LNCaP clone FGC (cell line): Measurements from ENCODE around the gene WASHC3.
"Not testable (repeated sequence)": the region's sequence is repeated elsewhere in the genome, so short reads cannot be mapped to it uniquely, and the experiment has no call there.

Experiments used
- DNase-seq: peaks from one replicate; pipeline ENCODE4 v3.0.0-alpha.2; 2011; ENCODE audit warnings: low read depth
- H3K4me3 ChIP-seq: 2 replicates; pipeline ENCODE4 v1.5.1; 2011; ENCODE audit warnings: mild to moderate bottlenecking, low read depth, low read length, control low read depth
- CTCF ChIP-seq: IDR thresholded peaks from 2 replicates; pipeline ENCODE4 v1.5.1; 2012; ENCODE audit warnings: mild to moderate bottlenecking; ENCODE audit not compliant: control insufficient read depth, insufficient read depth; ENCODE audit errors: extremely low read depth

Gene WASHC3

GRCh38 chr12:102061560-102062418 is at the start of gene WASHC3:
Gene WASHC3, minus strand, starts transcription at chr12:102061991. Its CDS starts 29 bp downstream, at chr12:102061962.
- H3K4me3 ChIP-seq, result peak within 1 kb of the TSS; percentile 89
- no peak for TF ChIP-seq CTCF
- DNase-seq, result peak; percentile 67

- TF ChIP-seq CTCF, result no peak
- no peak for DNase-seq
- H3K4me3 ChIP-seq, result no peak overlapping the region
These were observed 49.0 kb upstream of the WASHC3 start for GRCh38 chr12:102110782-102111181.

DNA sequence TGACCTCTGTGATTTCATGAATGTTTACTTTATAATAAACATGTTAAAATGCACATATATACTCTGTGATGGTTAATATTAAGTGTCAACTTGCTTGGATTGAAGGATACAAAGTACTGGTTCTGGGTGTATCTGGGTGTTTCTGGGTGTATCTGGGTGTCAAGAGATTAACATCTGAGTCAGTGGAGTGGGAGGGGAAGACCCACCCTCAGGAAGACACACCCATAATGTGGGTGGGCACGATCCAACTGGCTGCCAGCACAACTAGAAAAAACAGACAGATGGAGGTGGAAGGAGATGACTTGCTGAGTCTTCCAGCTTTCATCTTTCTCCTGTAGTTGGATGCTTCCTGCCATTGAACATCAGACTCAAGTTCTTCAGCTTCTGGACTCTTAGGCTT is 46.2 kb upstream of the WASHC3 start:
- TF ChIP-seq CTCF, result no peak

GRCh38 chr12:102106905-102107304 is 45.1 kb upstream of the WASHC3 start:
- DNase-seq, result no peak
- TF ChIP-seq CTCF, result no peak
- no peak overlapping the region for H3K4me3 ChIP-seq

More for the DNA sequence above, 46.2 kb upstream of the WASHC3 start:
- no peak overlapping the region for H3K4me3 ChIP-seq
- DNase-seq, result no peak

DNA sequence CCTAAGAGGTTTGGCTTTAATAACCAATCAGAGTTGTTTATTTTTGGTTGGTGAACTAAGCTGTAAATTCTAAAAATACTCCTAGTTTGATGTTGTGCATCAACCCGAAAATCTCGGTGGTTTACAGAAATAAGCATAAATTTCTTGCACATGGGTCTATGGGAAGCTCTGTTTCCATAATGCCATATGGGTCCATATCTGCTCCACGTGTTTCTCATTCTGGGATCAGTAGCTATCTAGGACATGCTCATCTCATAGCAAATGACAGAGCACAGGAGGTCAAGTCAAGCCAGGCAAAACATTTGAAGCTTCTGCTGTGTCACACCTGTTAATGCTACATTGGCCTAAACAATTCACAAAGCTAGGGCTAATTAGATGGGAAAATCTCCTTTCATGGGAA is 35.1 kb upstream of the WASHC3 start:
- H3K4me3 ChIP-seq, result no peak overlapping the region
- no peak for TF ChIP-seq CTCF
- peak; percentile 40 for DNase-seq

- DNase-seq, result no peak
- peak; percentile 62 for TF ChIP-seq CTCF
- H3K4me3 ChIP-seq, result no peak overlapping the region
These were observed 34.0 kb upstream of the WASHC3 start for GRCh38 chr12:102095677-102096263.

GRCh38 chr12:102093319-102093718 is 31.5 kb upstream of the WASHC3 start:
- no peak overlapping the region for H3K4me3 ChIP-seq
- DNase-seq, result no peak
- TF ChIP-seq CTCF, result no peak

GRCh38 chr12:102089228-102089835 is 27.5 kb upstream of the WASHC3 start:
- DNase-seq, H3K4me3 ChIP-seq: not testable (repeated sequence)
